GM13977 (cell line): ENCODE results near the gene CCDC187.
A peak's percentile ranks its signal among the peaks of the same experiment; 100 is the strongest.

Source experiments
- DNase-seq: peaks from one replicate; pipeline ENCODE4 v3.0.0; 2012; ENCODE audit warnings: low spot score
- CTCF ChIP-seq: IDR thresholded peaks from 2 replicates; pipeline ENCODE4 v1.5.1; 2012; ENCODE audit warnings: mild to moderate bottlenecking, control low read depth; ENCODE audit not compliant: insufficient read depth; ENCODE audit errors: extremely low read depth, missing control alignments
- in situ Hi-C: fragments of 300-500 bp; cut with MboI; formaldehyde crosslinking; loops from one replicate; pipeline ENCODE4 v1.12.0; 2022; ENCODE audit warnings: low sequenced_read_pairs, low pct_unique_long_range_greater_than_20kb, mixed read lengths, inconsistent platforms; ENCODE audit not compliant: unreplicated experiment

The CCDC187 gene

DNA sequence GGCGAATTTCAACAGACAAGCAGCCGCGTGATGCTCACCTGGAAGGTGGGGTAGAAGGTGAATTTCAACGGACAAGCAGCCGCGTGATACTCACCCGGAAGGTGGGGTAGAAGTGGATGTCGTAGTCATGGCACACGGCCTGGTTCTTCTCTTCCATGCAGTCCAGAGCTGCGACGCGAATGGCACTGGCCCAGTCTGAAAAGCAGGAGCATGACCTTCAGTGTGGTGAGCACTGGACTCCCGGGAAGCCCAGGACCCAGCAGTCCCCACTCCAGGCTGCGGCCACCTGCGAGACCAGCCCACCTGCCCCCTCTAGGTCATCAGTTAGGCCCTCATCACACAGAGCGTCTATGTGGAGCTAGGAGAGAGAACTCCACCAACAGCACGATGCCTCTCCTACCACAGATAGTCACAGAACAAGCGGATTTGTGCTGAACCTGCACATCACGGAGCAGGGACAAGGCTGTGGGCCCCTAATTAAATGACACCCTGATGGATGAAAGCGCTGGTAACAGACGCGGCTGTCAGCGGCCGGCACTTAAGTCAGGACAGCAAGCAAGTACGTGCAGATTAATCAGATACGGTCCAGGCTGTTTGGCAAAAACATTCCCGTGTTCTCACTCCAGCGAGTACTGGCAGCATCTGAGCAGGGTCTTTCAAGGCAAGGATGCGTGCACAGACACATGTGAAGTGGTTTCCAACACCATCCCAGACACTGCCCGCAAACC lies 77.0 kb downstream of the CCDC187 start:
- in situ Hi-C loops: no loop called here
- DNase-seq: no peak
- TF ChIP-seq CTCF: no peak

DNA sequence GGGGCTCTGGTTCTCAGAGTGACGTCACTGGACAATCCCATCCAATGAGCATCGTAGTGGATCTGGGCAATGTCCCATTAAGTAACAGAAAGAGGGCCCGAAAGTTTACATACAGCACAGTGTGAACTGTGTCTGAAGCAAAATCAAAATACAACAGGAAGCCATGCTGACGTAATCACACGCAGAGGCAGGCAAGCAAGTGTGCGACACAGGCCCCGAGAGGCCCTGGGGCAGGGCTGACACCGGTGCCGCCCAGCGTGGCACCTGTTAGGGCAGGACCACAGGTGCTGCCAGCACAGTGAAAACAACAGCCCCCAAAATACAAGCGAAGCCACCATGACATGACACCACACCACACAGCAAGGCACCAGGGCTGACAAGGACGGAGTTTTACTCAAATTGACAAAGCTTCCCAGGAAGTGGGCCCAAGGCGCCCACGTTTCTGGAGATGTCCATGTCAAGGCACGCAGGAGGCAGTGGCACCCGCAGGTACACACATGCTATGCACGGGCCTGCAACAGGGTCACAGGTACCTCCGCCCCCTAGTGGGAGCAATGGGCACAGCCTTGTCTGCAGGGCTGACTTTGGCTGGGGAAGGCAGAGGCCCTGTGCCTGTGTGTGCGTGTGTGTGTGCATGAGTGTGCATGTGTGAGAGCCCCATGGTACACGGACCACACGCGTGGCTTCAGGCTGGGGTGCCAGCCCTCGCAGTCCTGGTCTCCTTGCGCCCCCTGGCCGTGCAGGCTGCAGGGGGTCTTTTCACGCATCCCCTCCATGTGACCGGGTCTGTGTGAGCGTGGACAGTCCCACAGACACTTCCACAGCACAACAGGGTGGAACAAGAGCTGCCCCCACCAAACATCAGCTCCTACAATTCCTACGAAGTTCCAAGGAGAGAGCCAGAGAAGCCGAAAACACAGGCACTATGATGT lies 77.9 kb downstream of the CCDC187 start:
- peak; percentile 89 for DNase-seq
- peak; percentile 97 for TF ChIP-seq CTCF
- in situ Hi-C loops: no loop called here

- TF ChIP-seq CTCF: no peak
- in situ Hi-C loops: no loop called here
- DNase-seq: peak; percentile 72
These were observed 78.5 kb downstream of the CCDC187 start for GRCh38 chr9:136225366-136225747.

- no peak for TF ChIP-seq CTCF
- no peak for DNase-seq
- in situ Hi-C loops: no loop called here
These were observed 79.8 kb downstream of the CCDC187 start for GRCh38 chr9:136223871-136224640.

GRCh38 chr9:136222906-136223285 lies 81.0 kb downstream of the CCDC187 start:
- no peak for TF ChIP-seq CTCF
- in situ Hi-C loops: no loop called here
- DNase-seq: no peak

DNA sequence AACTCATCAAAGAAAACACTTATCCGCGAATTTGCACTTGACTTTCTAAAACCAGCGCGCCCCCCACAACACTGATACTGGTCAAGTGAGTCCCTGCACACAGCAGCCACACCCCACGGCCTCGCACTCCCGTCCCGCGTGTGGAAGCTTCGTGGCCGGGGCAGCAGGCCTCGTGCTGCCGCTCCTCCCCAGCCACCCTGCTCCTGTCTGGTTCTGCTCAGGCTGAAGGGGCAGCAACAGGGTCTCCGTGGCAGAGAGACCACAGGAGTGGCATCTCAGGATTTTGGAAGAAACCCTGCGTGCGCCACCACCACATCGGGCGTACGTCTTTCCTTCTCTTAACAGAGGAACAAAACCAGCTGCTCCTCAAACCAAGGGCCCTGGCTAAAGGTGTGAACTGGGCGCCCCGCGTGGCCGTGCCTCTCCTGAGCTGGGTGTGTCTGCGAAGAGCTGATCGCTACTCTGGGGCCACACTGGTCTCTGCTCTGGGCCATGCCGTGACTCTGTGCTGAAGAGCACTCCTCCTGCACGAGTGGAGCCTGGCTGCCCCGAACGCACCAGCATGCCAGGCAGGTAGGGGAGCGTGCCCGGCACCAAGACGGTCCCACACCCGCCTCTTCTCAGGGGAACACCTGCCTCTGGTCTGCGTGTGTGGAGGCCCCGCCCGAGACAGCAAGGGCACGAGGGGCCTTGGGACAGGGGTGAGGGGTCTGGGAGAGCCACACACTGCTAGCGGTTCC lies 81.6 kb downstream of the CCDC187 start:
- TF ChIP-seq CTCF: no peak
- no peak for DNase-seq
- in situ Hi-C loops: no loop called here
